ENCODE data around the gene TMEM190. TPM values are rescaled to one million over a fixed set of nuclear protein-coding genes. Genes with fewer than 3 reads are reported as not detected.
A peak's percentile ranks its signal among the peaks of the same experiment; 100 is the strongest.

Gene TMEM190
- total and polyA plus RNA-seq, 9 of the 15 experiments (the other 6 are each of a cell fraction or from before 2014, with no cell fraction given): not detected

- peak; percentile 64 for ATAC-seq
- H2AFZ ChIP-seq (ENCODE audit: low read depth, low read length): no peak overlapping the region
- no TSS peak for BruUV-seq (replicated peaks)
- no peak for TF ChIP-seq MTA3 (IDR thresholded peaks at IDR 0.05; ENCODE audit: borderline replicate concordance)
- TF ChIP-seq NCOA4 (IDR thresholded peaks at IDR 0.05; ENCODE audit: partially characterized antibody): no peak
- TF ChIP-seq, protein P1, sequence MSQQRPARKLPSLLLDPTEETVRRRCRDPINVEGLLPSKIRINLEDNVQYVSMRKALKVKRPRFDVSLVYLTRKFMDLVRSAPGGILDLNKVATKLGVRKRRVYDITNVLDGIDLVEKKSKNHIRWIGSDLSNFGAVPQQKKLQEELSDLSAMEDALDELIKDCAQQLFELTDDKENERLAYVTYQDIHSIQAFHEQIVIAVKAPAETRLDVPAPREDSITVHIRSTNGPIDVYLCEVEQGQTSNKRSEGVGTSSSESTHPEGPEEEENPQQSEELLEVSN (IDR thresholded peaks at IDR 0.05; ENCODE audit: borderline replicate concordance in 1 of 2, extremely low read depth in 1 of 2, insufficient read depth in 1 of 2, insufficient read length in 1 of 2, low read depth in 1 of 2, low read length in 1 of 2, poor library complexity in 1 of 2, severe bottlenecking in 1 of 2): peak; percentile 28 to 65
- TF ChIP-seq DIDO1 (tag; IDR thresholded peaks at IDR 0.05; ENCODE audit: low read depth): no peak
- no peak for TF ChIP-seq ZNF263 (CRISPR knock-in tag; IDR thresholded peaks at IDR 0.05; ENCODE audit: borderline replicate concordance)
- no peak for TF ChIP-seq PHF21A (IDR thresholded peaks at IDR 0.05; ENCODE audit: borderline replicate concordance, low read depth)
- TF ChIP-seq, protein P2, sequence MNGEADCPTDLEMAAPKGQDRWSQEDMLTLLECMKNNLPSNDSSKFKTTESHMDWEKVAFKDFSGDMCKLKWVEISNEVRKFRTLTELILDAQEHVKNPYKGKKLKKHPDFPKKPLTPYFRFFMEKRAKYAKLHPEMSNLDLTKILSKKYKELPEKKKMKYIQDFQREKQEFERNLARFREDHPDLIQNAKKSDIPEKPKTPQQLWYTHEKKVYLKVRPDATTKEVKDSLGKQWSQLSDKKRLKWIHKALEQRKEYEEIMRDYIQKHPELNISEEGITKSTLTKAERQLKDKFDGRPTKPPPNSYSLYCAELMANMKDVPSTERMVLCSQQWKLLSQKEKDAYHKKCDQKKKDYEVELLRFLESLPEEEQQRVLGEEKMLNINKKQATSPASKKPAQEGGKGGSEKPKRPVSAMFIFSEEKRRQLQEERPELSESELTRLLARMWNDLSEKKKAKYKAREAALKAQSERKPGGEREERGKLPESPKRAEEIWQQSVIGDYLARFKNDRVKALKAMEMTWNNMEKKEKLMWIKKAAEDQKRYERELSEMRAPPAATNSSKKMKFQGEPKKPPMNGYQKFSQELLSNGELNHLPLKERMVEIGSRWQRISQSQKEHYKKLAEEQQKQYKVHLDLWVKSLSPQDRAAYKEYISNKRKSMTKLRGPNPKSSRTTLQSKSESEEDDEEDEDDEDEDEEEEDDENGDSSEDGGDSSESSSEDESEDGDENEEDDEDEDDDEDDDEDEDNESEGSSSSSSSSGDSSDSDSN (IDR thresholded peaks at IDR 0.05; ENCODE audit: borderline replicate concordance in 1 of 2, low read depth in 2 of 2, low read length in 2 of 2): 0 out of 4 replicates have a peak, but pooled peaks of 1 of the 2 experiments have one; percentile 13
- no peak for TF ChIP-seq ERF (CRISPR knock-in tag; IDR thresholded peaks at IDR 0.05)
- TF ChIP-seq, protein P3, sequence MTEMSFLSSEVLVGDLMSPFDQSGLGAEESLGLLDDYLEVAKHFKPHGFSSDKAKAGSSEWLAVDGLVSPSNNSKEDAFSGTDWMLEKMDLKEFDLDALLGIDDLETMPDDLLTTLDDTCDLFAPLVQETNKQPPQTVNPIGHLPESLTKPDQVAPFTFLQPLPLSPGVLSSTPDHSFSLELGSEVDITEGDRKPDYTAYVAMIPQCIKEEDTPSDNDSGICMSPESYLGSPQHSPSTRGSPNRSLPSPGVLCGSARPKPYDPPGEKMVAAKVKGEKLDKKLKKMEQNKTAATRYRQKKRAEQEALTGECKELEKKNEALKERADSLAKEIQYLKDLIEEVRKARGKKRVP (CRISPR knock-in tag; IDR thresholded peaks at IDR 0.05): no peak
- TF ChIP-seq CBX2 (IDR thresholded peaks at IDR 0.05; ENCODE audit: insufficient read depth, low read length, poor library complexity, severe bottlenecking): no peak
- TF ChIP-seq E2F4 (CRISPR knock-in tag; IDR thresholded peaks at IDR 0.05; ENCODE audit: low read depth): peak; percentile 82
- TF ChIP-seq SLC30A9 (CRISPR knock-in tag; IDR thresholded peaks at IDR 0.05): no peak
- TF ChIP-seq, protein P4, sequence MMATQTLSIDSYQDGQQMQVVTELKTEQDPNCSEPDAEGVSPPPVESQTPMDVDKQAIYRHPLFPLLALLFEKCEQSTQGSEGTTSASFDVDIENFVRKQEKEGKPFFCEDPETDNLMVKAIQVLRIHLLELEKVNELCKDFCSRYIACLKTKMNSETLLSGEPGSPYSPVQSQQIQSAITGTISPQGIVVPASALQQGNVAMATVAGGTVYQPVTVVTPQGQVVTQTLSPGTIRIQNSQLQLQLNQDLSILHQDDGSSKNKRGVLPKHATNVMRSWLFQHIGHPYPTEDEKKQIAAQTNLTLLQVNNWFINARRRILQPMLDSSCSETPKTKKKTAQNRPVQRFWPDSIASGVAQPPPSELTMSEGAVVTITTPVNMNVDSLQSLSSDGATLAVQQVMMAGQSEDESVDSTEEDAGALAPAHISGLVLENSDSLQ (IDR thresholded peaks at IDR 0.05): peak; percentile 70
- TF ChIP-seq NRF1 (conservative IDR thresholded peaks at IDR 0.05 in 1 of 2, IDR thresholded peaks at IDR 0.05 in 1 of 2): no peak
- no peak for TF ChIP-seq ZNF668 (CRISPR knock-in tag; IDR thresholded peaks at IDR 0.05)
These were observed 35.4 kb upstream of the TMEM190 start for GRCh38 chr19:55341171-55341588.

More at GRCh38 chr19:55341171-55341588, 35.4 kb upstream of the TMEM190 start:
- no peaks in the 10 kb centered on the region for H3K9me3 ChIP-seq (replicated peaks; ENCODE audit: control insufficient read depth, insufficient read depth, low read depth, low read length)
- H3K27me3 ChIP-seq (ENCODE audit: control insufficient read depth in 2 of 2, insufficient read depth in 2 of 2, low read length in 2 of 2): no peaks in the 10 kb centered on the region
- ChIA-PET CTCF (ENCODE audit: low intra/inter-chr PET ratio) (no interaction called here), POLR2A (interaction anchor here (1.2 to 1.4 kb wide), 4 partner anchors 8 to 43 kb away, joined by 4 to 11 read pairs (median 6); partner anchors contain the start of gene TMEM238)
- H3K4me2 ChIP-seq (ENCODE audit: insufficient read depth, low read length): peak overlapping the region; percentile 97
- peak; percentile 84 for FAIRE-seq
- H4K20me1 ChIP-seq (replicated peaks; ENCODE audit: control insufficient read depth, insufficient read depth, low read length): 0 out of 2 replicates have a peak, but pooled peaks cover 6% of the 10 kb centered on the region
- H3K4me3 ChIP-seq: peak overlapping the region; percentile 92
- peak; percentile 94 to 95 (median 94) for DNase-seq (ENCODE audit: extremely low read depth in 1 of 4, low spot score in 3 of 4)
- 0% methylated on average over 9 of the region's 15 CpGs for WGBS (ENCODE audit: insufficient coverage, low coverage, missing lambda C conversion rate)
- peak overlapping the region; percentile 97 for H3K27ac ChIP-seq (ENCODE audit: extremely low read depth, low read depth, low read length)
- in situ Hi-C loops (cut with MboI) (no loop called here), intact Hi-C loops (cut with micrococcal nuclease) (no loop called here)
- H3K36me3 ChIP-seq (ENCODE audit: control insufficient read depth, insufficient read depth, low read length): peaks cover 42% of the 10 kb centered on the region; the same call in 2 of the 3 replicates
- peaks cover 24% of the 10 kb centered on the region for H3K79me2 ChIP-seq (ENCODE audit: control insufficient read depth, insufficient read depth, low read length)
- H3K9ac ChIP-seq (ENCODE audit: insufficient read depth in 1 of 2, low read depth in 2 of 2, low read length in 2 of 2): peak overlapping the region; percentile 97 to 99
- H3K9me1 ChIP-seq (ENCODE audit: control insufficient read depth, insufficient read depth, low read length): no peaks in the 10 kb centered on the region
- H3K4me1 ChIP-seq (replicated peaks in 1 of 2; ENCODE audit: control insufficient read depth in 2 of 2, insufficient read depth in 2 of 2, low read length in 2 of 2): peaks cover 7 to 65% of the 10 kb centered on the region in 2 experiments; a peak in 4 of 5 replicates

All from K562 (cell line).